Suprapubic skin (tissue), 2 donors: ENCODE data around the gene PRAMEF33.
"Not testable (repeated sequence)": the region's sequence is repeated elsewhere in the genome, so short reads cannot be mapped to it uniquely, and the experiment has no call there.

Experiments
- EP300 ChIP-seq: sonication (generic); formaldehyde crosslinking; IDR thresholded peaks from one replicate; pipeline ENCODE4 v1.6.1; 2017; ENCODE audit warnings: antibody characterized with exemption
- POLR2A ChIP-seq, 2 donors: fragments of 450-650 bp; IDR thresholded peaks; one replicate each; pipeline ENCODE4 v1.6.1; 2017; ENCODE audit warnings: antibody characterized with exemption in 2 of 2, mild to moderate bottlenecking in 2 of 2, moderate library complexity in 2 of 2

- not testable (repeated sequence) for TF ChIP-seq POLR2A (IDR thresholded peaks at IDR 0.05); EP300
These were observed 49.4 kb upstream of the PRAMEF33 start, which contains the start of gene PRAMEF5 for GRCh38 chr1:13253898-13254297.
